Medulla oblongata (tissue), 1 donor: ENCODE results near the gene GNB2.
A peak's percentile ranks its signal among the peaks of the same experiment; 100 is the strongest.
"Not testable (repeated sequence)": the region's sequence is repeated elsewhere in the genome, so short reads cannot be mapped to it uniquely, and the experiment has no call there.

Experiments used
- DNase-seq: peaks from one replicate; pipeline ENCODE4 v3.0.0-alpha.2; 2015; ENCODE audit errors: extremely low spot score

The GNB2 gene

GRCh38 chr7:100662194-100662776, 11.3 kb upstream of the GNB2 start:
- not testable (repeated sequence) for DNase-seq

DNA sequence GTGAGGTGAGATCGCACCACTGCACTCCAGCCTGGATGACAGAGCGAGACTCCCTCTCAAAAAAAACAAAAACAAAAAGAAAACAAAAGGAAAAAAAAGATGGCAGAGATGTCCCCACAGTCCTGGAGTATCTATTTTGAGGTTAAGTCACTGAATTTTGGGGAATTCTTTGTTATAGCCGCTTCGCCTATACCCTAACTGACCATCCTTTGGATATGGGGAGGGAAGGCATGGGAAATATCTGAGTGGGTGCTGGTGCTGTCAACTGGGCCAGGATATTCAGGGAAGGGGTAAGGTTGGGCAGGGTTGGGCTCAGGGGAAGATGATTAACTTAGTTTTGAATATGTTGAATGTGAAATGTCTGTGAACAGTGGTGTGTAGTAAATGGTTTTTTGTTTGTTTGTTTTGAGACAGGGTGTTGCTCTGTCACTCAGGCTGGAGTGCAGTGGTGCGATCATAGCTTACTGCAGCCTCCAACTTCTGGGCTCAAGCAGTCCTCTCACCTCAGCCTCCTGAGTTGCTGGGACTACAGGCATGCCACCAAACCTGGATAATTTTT, 8.3 kb upstream of the GNB2 start:
- DNase-seq: no peak

GRCh38 chr7:100667331-100668068, 6.0 kb upstream of the GNB2 start:
- no peak for DNase-seq

DNA sequence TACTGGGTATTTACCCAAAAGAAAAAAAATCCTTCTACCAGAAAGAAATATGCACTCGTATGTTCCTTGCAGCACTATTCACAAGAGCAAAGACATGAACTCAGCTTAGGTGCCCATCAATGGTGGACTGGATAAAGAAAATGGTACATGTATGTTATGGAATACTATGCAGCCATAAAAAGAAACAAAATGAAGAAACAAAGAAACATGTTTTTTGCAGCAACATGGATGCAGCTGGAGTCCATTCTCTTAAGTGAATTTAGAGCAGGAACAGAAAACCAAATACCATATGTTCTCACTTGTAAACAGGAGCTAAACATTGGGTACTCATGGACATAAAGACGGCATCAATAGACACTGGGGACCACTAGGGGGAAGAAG, 5.5 kb upstream of the GNB2 start:
- DNase-seq: no peak

DNA sequence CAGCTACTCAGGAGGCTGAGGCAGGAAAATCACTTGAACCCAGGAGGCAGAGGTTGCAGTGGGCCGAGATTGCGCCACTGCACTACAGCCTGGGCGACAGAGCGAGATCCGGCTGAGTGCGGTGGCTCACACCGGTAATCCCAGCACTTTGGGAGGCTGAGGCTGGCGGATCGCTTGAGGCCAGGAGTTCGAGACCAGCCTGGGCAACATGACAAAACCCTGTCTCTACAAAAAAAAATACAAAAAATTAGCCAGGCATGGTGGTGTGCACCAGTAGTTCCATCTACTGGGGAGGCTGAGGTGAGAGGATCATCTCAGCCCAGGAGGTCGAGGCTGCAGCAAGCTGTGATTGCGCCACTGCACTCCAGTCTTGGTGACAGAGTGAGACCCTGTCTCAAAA, 4.4 kb upstream of the GNB2 start:
- DNase-seq: not testable (repeated sequence)

- DNase-seq: no peak
Observed at GRCh38 chr7:100670074-100670473, 3.5 kb upstream of the GNB2 start.

GRCh38 chr7:100671353-100672327, 1.9 kb upstream of the GNB2 start:
- no peak for DNase-seq

DNA sequence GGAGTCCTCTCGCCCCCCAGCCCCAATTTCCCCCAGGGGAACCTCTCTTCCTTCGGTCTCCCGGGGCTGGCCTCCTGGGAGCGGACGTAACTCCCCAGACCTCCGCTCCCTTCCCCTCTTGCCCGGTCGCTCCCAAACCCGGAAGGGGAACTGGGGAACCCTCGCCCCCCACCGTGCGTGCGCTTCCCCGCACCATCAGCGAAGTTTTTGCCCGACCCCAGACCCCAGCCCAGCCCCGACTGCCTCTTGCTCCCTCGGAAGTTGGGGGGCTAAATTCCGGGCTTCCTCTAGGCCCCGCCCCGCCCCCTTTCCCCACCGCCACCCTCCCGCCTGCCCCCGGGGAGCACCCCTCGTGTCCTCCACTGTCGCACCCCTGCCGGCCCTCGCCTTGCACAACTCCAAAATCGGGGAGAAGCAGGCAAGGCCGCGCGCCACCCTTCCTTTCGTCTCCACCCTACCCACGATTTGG, 436 bp downstream of the GNB2 start:
- peak; percentile 42 for DNase-seq

- peak; percentile 16 for DNase-seq
Observed at GRCh38 chr7:100674411-100675104, 1.0 kb downstream of the GNB2 start.

GRCh38 chr7:100675105-100675451, 1.5 kb downstream of the GNB2 start:
- DNase-seq: no peak

GRCh38 chr7:100675581-100676350, 2.2 kb downstream of the GNB2 start:
- peak; percentile 82 for DNase-seq

GRCh38 chr7:100676501-100677306, 3.2 kb downstream of the GNB2 start:
- DNase-seq: no peak

GRCh38 chr7:100677308-100678267, 4.0 kb downstream of the GNB2 start:
- DNase-seq: no peak

DNA sequence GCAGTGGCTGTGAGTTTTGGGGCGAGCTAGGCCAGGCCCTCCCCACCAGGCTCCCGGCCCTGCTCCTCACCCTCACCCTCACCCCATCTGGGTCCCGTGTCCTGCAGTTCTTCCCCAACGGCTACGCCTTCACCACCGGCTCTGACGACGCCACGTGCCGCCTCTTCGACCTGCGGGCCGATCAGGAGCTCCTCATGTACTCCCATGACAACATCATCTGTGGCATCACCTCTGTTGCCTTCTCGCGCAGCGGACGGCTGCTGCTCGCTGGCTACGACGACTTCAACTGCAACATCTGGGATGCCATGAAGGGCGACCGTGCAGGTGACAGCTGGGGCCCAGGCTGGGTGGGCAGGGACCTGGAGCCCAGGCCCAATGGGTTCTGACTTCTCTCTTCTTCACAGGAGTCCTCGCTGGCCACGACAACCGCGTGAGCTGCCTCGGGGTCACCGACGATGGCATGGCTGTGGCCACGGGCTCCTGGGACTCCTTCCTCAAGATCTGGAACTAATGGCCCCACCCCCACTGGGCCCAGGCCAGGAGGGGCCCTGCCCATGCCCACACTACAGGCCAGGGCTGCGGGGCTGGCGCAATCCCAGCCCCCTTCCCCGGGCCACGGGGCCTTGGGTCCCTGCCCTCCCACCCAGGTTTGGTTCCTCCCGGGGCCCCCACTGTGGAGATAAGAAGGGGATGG, 4.9 kb downstream of the GNB2 start:
- no peak for DNase-seq

- DNase-seq: no peak
Observed at GRCh38 chr7:100679129-100679926, 5.8 kb downstream of the GNB2 start.

DNA sequence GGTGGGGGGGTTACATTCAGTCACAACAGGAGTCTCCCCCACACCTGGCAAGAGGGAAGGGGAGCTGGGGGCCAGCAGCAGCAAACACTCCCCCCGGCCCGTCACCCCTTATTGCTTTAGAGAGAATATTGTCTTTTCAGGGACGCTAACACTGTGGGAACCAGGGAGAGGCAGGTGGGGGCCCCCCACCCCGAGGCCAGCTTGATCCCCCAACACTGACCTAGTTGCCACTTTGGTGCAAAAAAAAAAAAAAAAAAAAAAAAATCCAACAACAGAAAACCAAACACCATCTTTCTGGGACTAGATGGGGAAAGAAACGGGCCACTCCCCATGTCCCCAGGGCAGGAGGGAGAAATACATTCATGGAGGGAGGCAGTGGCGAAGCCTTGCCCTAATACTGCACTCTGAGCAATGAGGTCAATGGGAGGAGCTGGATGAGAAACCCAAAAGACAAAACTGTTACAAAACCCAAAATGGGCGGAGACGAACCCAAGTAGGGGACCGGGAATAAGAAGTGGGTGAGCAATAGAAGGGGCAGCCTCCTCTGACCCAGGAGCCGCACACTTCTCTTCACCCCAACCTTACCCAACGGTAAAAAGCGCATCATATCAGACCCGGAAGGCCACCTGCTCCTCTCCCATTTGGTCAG, 6.5 kb downstream of the GNB2 start:
- peak; percentile 13 for DNase-seq
